ENCODE data around the gene KCNT1. TPM values are rescaled to one million over a fixed set of nuclear protein-coding genes. Genes with fewer than 3 reads are reported as not detected.

Gene KCNT1
- polyA plus RNA-seq, 2 of the 4 experiments (the other 2 are of a cell fraction), result not detected

DNA sequence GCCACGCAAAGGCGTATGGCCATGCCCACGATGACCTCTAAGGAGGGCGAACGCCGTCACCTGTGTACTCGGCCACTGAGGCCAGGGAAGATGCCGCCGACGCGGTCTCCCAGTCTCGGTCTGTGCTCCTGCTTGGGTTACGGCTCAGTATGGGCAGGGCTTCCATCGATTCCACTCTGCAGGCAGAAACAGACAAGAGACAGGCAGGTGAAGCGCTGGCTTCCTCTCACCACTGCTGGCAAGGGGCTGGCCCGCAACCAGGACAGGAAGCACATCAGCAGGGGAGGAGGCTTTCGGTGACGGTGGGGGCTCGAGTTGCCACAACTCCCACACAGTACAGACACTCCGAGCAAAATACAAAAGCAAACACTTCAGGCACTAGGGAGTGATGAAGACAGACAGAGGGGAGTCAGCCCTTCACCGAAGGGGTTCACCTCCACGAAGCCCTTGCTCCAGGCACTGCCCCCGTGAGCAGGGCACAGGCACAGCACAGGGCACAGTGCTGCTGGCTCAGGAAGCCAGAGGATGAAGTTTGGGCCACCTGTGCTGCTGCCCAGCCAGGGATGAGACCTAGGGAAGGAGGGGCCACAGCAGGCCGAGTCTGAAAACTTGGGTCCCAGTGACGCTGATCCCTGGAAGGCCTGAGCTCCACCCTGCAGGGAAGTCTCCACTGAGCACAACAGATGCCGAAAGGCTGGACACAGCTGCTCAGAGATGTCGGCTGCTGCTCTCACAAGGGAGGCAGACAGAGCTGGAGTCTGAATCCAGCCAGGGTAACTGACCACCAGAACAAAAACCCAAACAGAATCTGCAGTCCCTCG is 114.1 kb downstream of the KCNT1 start:
- POLR2A ChIA-PET, result no interaction called here

DNA sequence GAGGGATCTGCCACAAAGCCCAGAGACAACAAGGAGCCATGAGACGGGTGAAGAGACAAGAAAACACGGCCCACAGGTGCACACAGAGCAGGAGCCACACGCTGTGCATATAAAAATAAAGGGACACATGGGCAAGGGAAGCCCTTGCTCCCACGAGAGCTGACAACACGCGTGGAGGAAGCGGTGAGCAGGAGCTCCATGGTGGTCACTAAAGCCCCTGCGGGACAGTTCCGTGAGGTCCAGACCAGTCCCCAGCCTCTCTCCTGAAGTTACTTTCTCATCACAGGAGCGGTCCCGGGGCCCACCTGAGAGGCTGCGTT is 114.6 kb downstream of the KCNT1 start:
- ATAC-seq, result no peak
- H3K9me3 ChIP-seq, result no peaks in the 10 kb centered on the region
- ChIA-PET POLR2A (no interaction called here), CTCF (interaction anchor here (0.7 kb wide), 2 partner anchors 19 to 21 kb away, joined by 3 read pairs; no protein-coding TSS in a partner anchor)
- TF ChIP-seq EP300 (IDR thresholded peaks at IDR 0.05) (no peak), ZSCAN20 (CRISPR knock-in tag; IDR thresholded peaks at IDR 0.05) (no peak), SREBF2 (IDR thresholded peaks at IDR 0.05) (no peak), MAFK (IDR thresholded peaks at IDR 0.05; ENCODE audit: partially characterized antibody) (no peak), CBX2 (IDR thresholded peaks at IDR 0.05; ENCODE audit: borderline replicate concordance, low read depth) (no peak), FOSL2 (IDR thresholded peaks at IDR 0.05) (no peak), FOSL2 (CRISPR knock-in tag; IDR thresholded peaks at IDR 0.05) (no peak), NFE2L2 (conservative IDR thresholded peaks at IDR 0.05; ENCODE audit: low read length) (no peak)
- TF ChIP-seq, protein P1, sequence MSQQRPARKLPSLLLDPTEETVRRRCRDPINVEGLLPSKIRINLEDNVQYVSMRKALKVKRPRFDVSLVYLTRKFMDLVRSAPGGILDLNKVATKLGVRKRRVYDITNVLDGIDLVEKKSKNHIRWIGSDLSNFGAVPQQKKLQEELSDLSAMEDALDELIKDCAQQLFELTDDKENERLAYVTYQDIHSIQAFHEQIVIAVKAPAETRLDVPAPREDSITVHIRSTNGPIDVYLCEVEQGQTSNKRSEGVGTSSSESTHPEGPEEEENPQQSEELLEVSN (IDR thresholded peaks at IDR 0.05; ENCODE audit: borderline replicate concordance, low read depth), result no peak
- H3K4me3 ChIP-seq, result no peak overlapping the region
- no peak for DNase-seq (ENCODE audit: low read depth in 1 of 2, low spot score in 1 of 2)
- WGBS (ENCODE audit: missing lambda C conversion rate), result 93% methylated on average over 12 of the region's 12 CpGs
- H3K27ac ChIP-seq, result no peak overlapping the region
- no peak for FAIRE-seq
- H3K4me2 ChIP-seq, result no peak overlapping the region
- H3K4me1 ChIP-seq, result no peaks in the 10 kb centered on the region

More for the DNA sequence above, 114.1 kb downstream of the KCNT1 start:
- FAIRE-seq (no peak), ATAC-seq (no peak), DNase-seq (ENCODE audit: low read depth in 1 of 2, low spot score in 1 of 2) (no peak)
- no peak for TF ChIP-seq CHD4 (IDR thresholded peaks at IDR 0.05; ENCODE audit: borderline replicate concordance)
- TF ChIP-seq NFE2L2 (conservative IDR thresholded peaks at IDR 0.05; ENCODE audit: low read length), result no peak
- no peak for TF ChIP-seq POLR2A (IDR thresholded peaks at IDR 0.05; ENCODE audit: low read length)
- TF ChIP-seq SREBF2 (IDR thresholded peaks at IDR 0.05), result no peak
- no peak for TF ChIP-seq ESRRA (IDR thresholded peaks at IDR 0.05; ENCODE audit: borderline replicate concordance, low read length)
- no peak for TF ChIP-seq ZC3H11A (IDR thresholded peaks at IDR 0.05)
- TF ChIP-seq FOSL2 (IDR thresholded peaks at IDR 0.05), result no peak
- no peak for TF ChIP-seq FOSL2 (CRISPR knock-in tag; IDR thresholded peaks at IDR 0.05)
- TF ChIP-seq BHLHE40 (IDR thresholded peaks at IDR 0.05; ENCODE audit: low read depth, low read length), result no peak
- TF ChIP-seq PHF8 (IDR thresholded peaks at IDR 0.05; ENCODE audit: borderline replicate concordance, low read depth), result no peak
- TF ChIP-seq ZNF302 (CRISPR knock-in tag; IDR thresholded peaks at IDR 0.05), result no peak
- TF ChIP-seq RARB (CRISPR knock-in tag; IDR thresholded peaks at IDR 0.05), result no peak
- no peak for TF ChIP-seq EHMT2 (IDR thresholded peaks at IDR 0.05; ENCODE audit: low read depth)
- TF ChIP-seq CHD2 (IDR thresholded peaks at IDR 0.05; ENCODE audit: low read length, partially characterized antibody), result no peak
- Histone ChIP-seq H3K4me3 (no peak overlapping the region), H3K4me1 (no peaks in the 10 kb centered on the region), H3K9me3 (no peaks in the 10 kb centered on the region), H3K4me2 (no peak overlapping the region), H3K27ac (no peak overlapping the region)
- WGBS (ENCODE audit: missing lambda C conversion rate), result 91% methylated on average over 23 of the region's 28 CpGs
- CTCF ChIA-PET, result interaction anchor here (0.7 kb wide), 1 partner anchor 19 kb away, joined by 3 read pairs; no protein-coding TSS in a partner anchor

DNA sequence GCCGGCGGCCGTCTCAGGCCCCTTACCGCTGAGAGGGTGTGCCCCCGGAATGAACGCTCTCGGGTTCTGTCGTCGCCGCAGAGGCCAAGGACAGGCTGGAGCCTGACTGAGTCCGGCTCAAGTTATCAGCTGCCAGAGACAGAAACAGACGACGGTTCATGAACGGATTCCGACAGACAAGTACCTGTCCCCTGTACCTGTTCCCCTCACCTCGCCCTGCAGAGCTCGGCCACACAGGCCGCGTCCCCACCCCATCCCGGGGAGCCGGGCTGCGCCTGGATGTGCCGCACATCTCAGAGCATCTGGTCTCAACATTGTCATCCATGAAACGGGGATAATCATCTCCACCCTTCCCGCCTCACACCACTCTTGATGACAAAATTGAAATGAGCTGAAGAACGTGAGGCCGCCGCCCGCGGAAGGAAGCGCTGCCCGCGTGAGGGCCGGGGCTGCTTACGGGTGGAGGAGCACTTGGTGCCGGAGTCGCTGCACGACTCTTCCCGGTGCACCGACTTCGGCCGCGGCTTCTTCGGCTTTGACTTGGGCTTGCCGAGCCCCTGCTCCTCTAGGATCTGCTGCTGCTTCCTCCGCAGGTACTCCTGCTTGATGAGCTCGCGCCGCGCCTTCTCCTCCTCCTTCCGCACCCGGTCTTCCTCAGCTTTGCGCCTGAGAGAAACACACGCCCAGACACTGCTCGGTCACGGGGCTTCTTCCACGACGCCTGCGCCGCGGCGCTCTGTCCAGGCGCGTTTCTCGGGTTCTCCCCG is 116.1 kb downstream of the KCNT1 start:
- no peak overlapping the region for H3K4me2 ChIP-seq
- ATAC-seq (no peak), DNase-seq (ENCODE audit: low read depth in 1 of 2, low spot score in 1 of 2) (no peak), FAIRE-seq (no peak)
- no peak overlapping the region for H3K4me3 ChIP-seq
- POLR2A ChIA-PET, result no interaction called here
- H3K4me1 ChIP-seq, result no peaks in the 10 kb centered on the region
- WGBS (ENCODE audit: missing lambda C conversion rate), result 95% methylated on average over 66 of the region's 66 CpGs
- no peaks in the 10 kb centered on the region for H3K9me3 ChIP-seq
- H3K27ac ChIP-seq, result no peak overlapping the region
- CTCF ChIA-PET, result interaction anchor here (1.1 kb wide), 1 partner anchor 24 kb away, joined by 3 read pairs; no protein-coding TSS in a partner anchor
- TF ChIP-seq CEBPB (IDR thresholded peaks at IDR 0.05), result no peak
- no peak for TF ChIP-seq POLR2A (IDR thresholded peaks at IDR 0.05; ENCODE audit: low read length)
- TF ChIP-seq CHD4 (IDR thresholded peaks at IDR 0.05; ENCODE audit: borderline replicate concordance), result no peak
- TF ChIP-seq, protein P1 (IDR thresholded peaks at IDR 0.05; ENCODE audit: borderline replicate concordance, low read depth), result no peak
- TF ChIP-seq, protein P2, sequence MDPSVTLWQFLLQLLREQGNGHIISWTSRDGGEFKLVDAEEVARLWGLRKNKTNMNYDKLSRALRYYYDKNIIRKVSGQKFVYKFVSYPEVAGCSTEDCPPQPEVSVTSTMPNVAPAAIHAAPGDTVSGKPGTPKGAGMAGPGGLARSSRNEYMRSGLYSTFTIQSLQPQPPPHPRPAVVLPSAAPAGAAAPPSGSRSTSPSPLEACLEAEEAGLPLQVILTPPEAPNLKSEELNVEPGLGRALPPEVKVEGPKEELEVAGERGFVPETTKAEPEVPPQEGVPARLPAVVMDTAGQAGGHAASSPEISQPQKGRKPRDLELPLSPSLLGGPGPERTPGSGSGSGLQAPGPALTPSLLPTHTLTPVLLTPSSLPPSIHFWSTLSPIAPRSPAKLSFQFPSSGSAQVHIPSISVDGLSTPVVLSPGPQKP (IDR thresholded peaks at IDR 0.05; ENCODE audit: low read depth, low read length), result no peak
- TF ChIP-seq ZNF302 (CRISPR knock-in tag; IDR thresholded peaks at IDR 0.05), result no peak
- TF ChIP-seq, protein P3, sequence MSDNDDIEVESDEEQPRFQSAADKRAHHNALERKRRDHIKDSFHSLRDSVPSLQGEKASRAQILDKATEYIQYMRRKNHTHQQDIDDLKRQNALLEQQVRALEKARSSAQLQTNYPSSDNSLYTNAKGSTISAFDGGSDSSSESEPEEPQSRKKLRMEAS (IDR thresholded peaks at IDR 0.05), result no peak
- no peak for TF ChIP-seq CBX2 (IDR thresholded peaks at IDR 0.05; ENCODE audit: borderline replicate concordance, low read depth)
- TF ChIP-seq KDM5A (IDR thresholded peaks at IDR 0.05), result no peak
- TF ChIP-seq PHF8 (IDR thresholded peaks at IDR 0.05; ENCODE audit: borderline replicate concordance, low read depth), result no peak
- no peak for TF ChIP-seq RNF2 (IDR thresholded peaks at IDR 0.05; ENCODE audit: borderline replicate concordance, low read depth)
- TF ChIP-seq HOXB5 (CRISPR knock-in tag; IDR thresholded peaks at IDR 0.05), result no peak
- no peak for TF ChIP-seq MYC (IDR thresholded peaks at IDR 0.05; ENCODE audit: borderline replicate concordance, low read length)
- no peak for TF ChIP-seq HOXA7 (CRISPR knock-in tag; IDR thresholded peaks at IDR 0.05)
